HG02759 (cell line): ENCODE measurements around the gene EIPR1.

Experiments
- ATAC-seq: cut with Tn5 transposase; IDR thresholded peaks from one replicate; pipeline ENCODE4 v1.9.1; 2021; ENCODE audit warnings: mild to moderate bottlenecking, moderate library complexity; ENCODE audit not compliant: unreplicated experiment

The EIPR1 gene

GRCh38 chr2:3277748-3278520, 99.7 kb downstream of the EIPR1 start:
- no peak for ATAC-seq

- ATAC-seq = no peak
Measured at GRCh38 chr2:3277050-3277747, 100.4 kb downstream of the EIPR1 start.

GRCh38 chr2:3272761-3273160, 104.9 kb downstream of the EIPR1 start:
- no peak for ATAC-seq

GRCh38 chr2:3270095-3270478, 107.5 kb downstream of the EIPR1 start:
- ATAC-seq = no peak

GRCh38 chr2:3269425-3270094, 108.1 kb downstream of the EIPR1 start:
- ATAC-seq = no peak

- no peak for ATAC-seq
Measured at GRCh38 chr2:3268705-3269029, 109.0 kb downstream of the EIPR1 start.

GRCh38 chr2:3267869-3268704, 109.5 kb downstream of the EIPR1 start:
- no peak for ATAC-seq

- ATAC-seq = no peak
Measured at GRCh38 chr2:3266925-3267867, 110.4 kb downstream of the EIPR1 start.

GRCh38 chr2:3265981-3266924, 111.4 kb downstream of the EIPR1 start:
- ATAC-seq = no peak

- ATAC-seq = no peak
Measured at GRCh38 chr2:3265471-3265870, 112.1 kb downstream of the EIPR1 start.

- no peak for ATAC-seq
Measured at GRCh38 chr2:3264010-3264744, 113.4 kb downstream of the EIPR1 start.

GRCh38 chr2:3263487-3263886, 114.1 kb downstream of the EIPR1 start:
- ATAC-seq = no peak

GRCh38 chr2:3262437-3263388, 114.9 kb downstream of the EIPR1 start:
- ATAC-seq = no peak

- ATAC-seq = no peak
Measured at GRCh38 chr2:3261511-3261910, 116.1 kb downstream of the EIPR1 start.

- no peak for ATAC-seq
Measured at GRCh38 chr2:3260959-3261358, 116.7 kb downstream of the EIPR1 start.

GRCh38 chr2:3257826-3258225, 119.8 kb downstream of the EIPR1 start:
- no peak for ATAC-seq

- ATAC-seq = no peak
Measured at GRCh38 chr2:3257166-3257565, 120.5 kb downstream of the EIPR1 start.
